ENCODE results near the gene BICD1.
A peak's percentile ranks its signal among the peaks of the same experiment; 100 is the strongest.

Gene BICD1

GRCh38 chr12:32305163-32305562, 198.5 kb downstream of the BICD1 start:
- Histone ChIP-seq H3K4me3 (replicated peaks; ENCODE audit: insufficient read depth, low read length) (no peak overlapping the region), H3K27me3 (ENCODE audit: insufficient read depth, poor library complexity, severe bottlenecking) (no peaks in the 10 kb centered on the region), H3K27ac (replicated peaks) (no peak overlapping the region)
- TF ChIP-seq CTCF (IDR thresholded peaks at IDR 0.05; ENCODE audit: insufficient read depth, low read length) (peak; percentile 1), GABPA (IDR thresholded peaks at IDR 0.05; ENCODE audit: low read depth) (no peak)
- DNase-seq (ENCODE audit: low read depth in 1 of 2, low spot score in 1 of 2): peak in 1 of 2 experiments; percentile 7

GRCh38 chr12:32307326-32307725, 200.7 kb downstream of the BICD1 start:
- no peak for TF ChIP-seq CTCF (IDR thresholded peaks at IDR 0.05; ENCODE audit: insufficient read depth, low read length)
- TF ChIP-seq REST (IDR thresholded peaks at IDR 0.05; ENCODE audit: insufficient replicate concordance, low read depth): no peak
- TF ChIP-seq POLR2AphosphoS5 (IDR thresholded peaks at IDR 0.05; ENCODE audit: low read depth): no peak
- no peak for TF ChIP-seq SPI1 (IDR thresholded peaks at IDR 0.05; ENCODE audit: borderline replicate concordance, low read depth)
- TF ChIP-seq GABPA (IDR thresholded peaks at IDR 0.05; ENCODE audit: low read depth): no peak
- DNase-seq (ENCODE audit: low read depth in 1 of 2, low spot score in 1 of 2): no peak
- Histone ChIP-seq H3K4me3 (replicated peaks; ENCODE audit: insufficient read depth, low read length) (no peak overlapping the region), H3K27ac (replicated peaks) (no peak overlapping the region), H3K27me3 (ENCODE audit: insufficient read depth, poor library complexity, severe bottlenecking) (no peaks in the 10 kb centered on the region)

- Histone ChIP-seq H3K27ac (replicated peaks) (no peak overlapping the region), H3K4me3 (replicated peaks; ENCODE audit: insufficient read depth, low read length) (no peak overlapping the region), H3K27me3 (ENCODE audit: insufficient read depth, poor library complexity, severe bottlenecking) (no peaks in the 10 kb centered on the region)
- no peak for TF ChIP-seq SPI1 (IDR thresholded peaks at IDR 0.05; ENCODE audit: borderline replicate concordance, low read depth)
- TF ChIP-seq CTCF (IDR thresholded peaks at IDR 0.05; ENCODE audit: insufficient read depth, low read length): no peak
- TF ChIP-seq POLR2AphosphoS5 (IDR thresholded peaks at IDR 0.05; ENCODE audit: low read depth): no peak
- no peak for TF ChIP-seq REST (IDR thresholded peaks at IDR 0.05; ENCODE audit: insufficient replicate concordance, low read depth)
- TF ChIP-seq GABPA (IDR thresholded peaks at IDR 0.05; ENCODE audit: low read depth): no peak
- no peak for DNase-seq (ENCODE audit: low read depth in 1 of 2, low spot score in 1 of 2)
Measured at GRCh38 chr12:32309811-32310736, 203.4 kb downstream of the BICD1 start.

All from HL-60 (cell line).